HCT116 (cell line): ENCODE results near the gene LCE1A. TPM values are rescaled to one million over a fixed set of nuclear protein-coding genes. Genes with fewer than 3 reads are reported as not detected.

Source experiments
- ATAC-seq: fragments of 200-7000 bp; cut with Tn5 transposase; 2 replicates; pipeline ENCODE4 v1.9.1; 2020; ENCODE audit warnings: mild to moderate bottlenecking, moderate library complexity
- BruUV-seq: library from RNA; stranded (reverse); fragments of 400-500 nt; replicated peaks from 2 replicates; lab custom pipeline; 2021; lab: Mats Ljungman, UMichigan
- CTCF ChIA-PET: fragments of 300-600 bp; sonication (Branson Sonifier 250); formaldehyde crosslinking; loops from one replicate; lab custom pipeline; 2021; ENCODE audit warnings: antibody characterized with exemption; lab: Charles Lee
- POLR2A ChIA-PET: fragments of 300-600, 350-600 bp; sonication (Branson Sonifier 250); formaldehyde crosslinking; loops from one replicate; lab custom pipeline; 2021; ENCODE audit warnings: antibody characterized with exemption; lab: Charles Lee
- RAD21 ChIA-PET, 2 experiments: fragments of 300-600 bp; sonication (Branson Sonifier 250); formaldehyde crosslinking; loops; one replicate each; lab custom pipeline; 2023; ENCODE audit warnings: low total read pairs in 2 of 2; ENCODE audit not compliant: uncharacterized antibody in 2 of 2, unreplicated experiment in 2 of 2, low non-redundant PET in 1 of 2; lab: Charles Lee
- DNase-seq: peaks from one replicate; pipeline ENCODE4 v3.0.0-alpha.2; 2010; ENCODE audit warnings: low read depth, low spot score
- H2AFZ ChIP-seq: fragments of 200-600 bp; shearing (Covaris generic), sonication (generic); 2 replicates; pipeline ENCODE4 v1.6.1; 2017; ENCODE audit warnings: low read depth, mixed run types, mixed read lengths, antibody characterized with exemption, low read length; ENCODE audit not compliant: poor library complexity, severe bottlenecking
- H3K27ac ChIP-seq: 2 replicates; pipeline ENCODE4 v1.5.1; 2012; ENCODE audit warnings: low read depth, low read length
- H3K27me3 ChIP-seq: fragments of 200-600 bp; sonication (generic); 2 replicates; pipeline ENCODE4 v1.6.1; 2016; ENCODE audit warnings: mixed run types, low read length, mixed read lengths; ENCODE audit not compliant: insufficient read depth
- H3K36me3 ChIP-seq, 2 experiments: fragments of 200-500 bp in 1 of 2; fragments of 200-600 bp in 1 of 2; sonication (Bioruptor generic) in 1 of 2; sonication (generic) in 1 of 2; 2 replicates each; pipeline versions ENCODE4 v1.5.1 to v1.6.1; 2014 to 2016; ENCODE audit warnings: low read length in 2 of 2, inconsistent platforms in 1 of 2, mixed read lengths in 1 of 2, mixed run types in 1 of 2; ENCODE audit not compliant: insufficient read depth in 2 of 2, control insufficient read depth in 1 of 2
- H3K4me1 ChIP-seq, 2 experiments: fragments of 200-600 bp in 1 of 2; sonication (generic) in 1 of 2; 2 replicates each; pipeline versions ENCODE4 v1.5.1 to v1.6.1; 2012 to 2017; ENCODE audit warnings: low read length in 2 of 2, inconsistent platforms in 1 of 2, mild to moderate bottlenecking in 1 of 2, mixed read lengths in 1 of 2, mixed run types in 1 of 2, moderate library complexity in 1 of 2; ENCODE audit not compliant: insufficient read depth in 2 of 2, control insufficient read depth in 1 of 2
- H3K4me2 ChIP-seq: fragments of 200-600 bp; sonication (generic); 2 replicates; pipeline ENCODE4 v1.6.1; 2017; ENCODE audit warnings: mixed run types, low read length, mixed read lengths
- H3K4me3 ChIP-seq, 2 experiments: fragments of 200-600 bp in 1 of 2; sonication (generic) in 1 of 2; replicated peaks in 1 of 2; 2 replicates each; pipeline ENCODE4 v1.5.1; 2011 to 2016; ENCODE audit warnings: low read length in 2 of 2, control low read depth in 1 of 2, low read depth in 1 of 2, mild to moderate bottlenecking in 1 of 2, mixed read lengths in 1 of 2, mixed run types in 1 of 2
- H3K79me2 ChIP-seq: fragments of 200-600 bp; sonication (generic); 2 replicates; pipeline ENCODE4 v1.6.1; 2017; ENCODE audit warnings: mild to moderate bottlenecking, mixed run types, low read length, moderate library complexity, mixed read lengths; ENCODE audit not compliant: insufficient read depth
- H3K9ac ChIP-seq: fragments of 200-600 bp; sonication (generic); 2 replicates; pipeline ENCODE4 v1.6.1; 2016; ENCODE audit warnings: low read length, mixed read lengths
- H3K9me2 ChIP-seq: fragments of 200-600 bp; sonication (generic), shearing (Covaris generic); 2 replicates; pipeline ENCODE4 v1.6.1; 2017; ENCODE audit warnings: mixed run types, mild to moderate bottlenecking, moderate library complexity; ENCODE audit not compliant: insufficient read depth
- H3K9me3 ChIP-seq, 2 experiments: fragments of 200-500 bp in 1 of 2; fragments of 200-600 bp in 1 of 2; sonication (Bioruptor generic) in 1 of 2; sonication (generic) in 1 of 2; 2 replicates each; pipeline ENCODE4 v1.6.1; 2014 to 2017; ENCODE audit warnings: low read length in 2 of 2, mixed read lengths in 2 of 2, inconsistent platforms in 1 of 2, low read depth in 1 of 2, mild to moderate bottlenecking in 1 of 2, mixed run types in 1 of 2, moderate library complexity in 1 of 2; ENCODE audit not compliant: control insufficient read depth in 1 of 2, insufficient read depth in 1 of 2
- H4K20me1 ChIP-seq: fragments of 200-600 bp; sonication (generic), shearing (Covaris generic); 2 replicates; pipeline ENCODE4 v1.6.1; 2017; ENCODE audit warnings: mixed run types, mild to moderate bottlenecking, moderate library complexity; ENCODE audit not compliant: insufficient read depth
- ATF3 ChIP-seq: IDR thresholded peaks from 2 replicates; pipeline ENCODE4 v1.6.1; 2012
- CBX3 ChIP-seq: IDR thresholded peaks from 2 replicates; pipeline ENCODE4 v1.6.1; 2012; ENCODE audit warnings: low read depth
- CEBPB ChIP-seq: IDR thresholded peaks from 2 replicates; pipeline ENCODE4 v1.6.1; 2012; ENCODE audit warnings: low read depth
- CTCF ChIP-seq, 3 experiments: fragments of 200-600 bp in 1 of 3; sonication (generic) in 1 of 3; IDR thresholded peaks in 2 of 3; conservative IDR thresholded peaks in 1 of 3; 2 replicates each; pipeline ENCODE4 v1.5.1; 2012 to 2017; ENCODE audit warnings: low read depth in 2 of 3, low read length in 2 of 3, antibody characterized with exemption in 1 of 3, borderline replicate concordance in 1 of 3, control low read depth in 1 of 3, mild to moderate bottlenecking in 1 of 3, mixed read lengths in 1 of 3, mixed run types in 1 of 3, moderate library complexity in 1 of 3; ENCODE audit not compliant: insufficient read depth in 1 of 3
- EGR1 ChIP-seq: IDR thresholded peaks from 2 replicates; pipeline ENCODE4 v1.6.1; 2012; ENCODE audit warnings: low read depth
- EZH2phosphoT487 ChIP-seq: fragments of 200-600 bp; IDR thresholded peaks from 2 replicates; pipeline ENCODE4 v1.6.1; 2018; ENCODE audit warnings: antibody characterized with exemption, borderline replicate concordance
- MAX ChIP-seq: IDR thresholded peaks from 2 replicates; pipeline ENCODE4 v1.6.1; 2012
- POLR2A ChIP-seq: IDR thresholded peaks from 2 replicates; pipeline ENCODE4 v1.7.0; 2011; ENCODE audit warnings: borderline replicate concordance; ENCODE audit not compliant: insufficient read depth, insufficient read length; ENCODE audit errors: extremely low read depth
- POLR2AphosphoS5 ChIP-seq: IDR thresholded peaks from 2 replicates; pipeline ENCODE4 v1.6.1; 2011; ENCODE audit warnings: mild to moderate bottlenecking, low read depth, low read length, moderate library complexity
- REST ChIP-seq: IDR thresholded peaks from 2 replicates; pipeline ENCODE4 v1.6.1; 2012; ENCODE audit warnings: low read depth
- SIN3A ChIP-seq: IDR thresholded peaks from 2 replicates; pipeline ENCODE4 v1.6.1; 2012; ENCODE audit warnings: low read depth
- SP1 ChIP-seq: IDR thresholded peaks from 2 replicates; pipeline ENCODE4 v1.6.1; 2012; ENCODE audit warnings: low read depth
- ZFX ChIP-seq: fragments of 450-650 bp; IDR thresholded peaks from 2 replicates; pipeline ENCODE4 v1.6.1; 2017
- ZNF274 ChIP-seq: fragments of 200-500 bp; sonication (Bioruptor generic); IDR thresholded peaks from 2 replicates; pipeline ENCODE4 v1.6.1; 2014; ENCODE audit warnings: mild to moderate bottlenecking, low read depth, low read length, inconsistent platforms
- intact Hi-C: fragments of 100-400 bp; cut with micrococcal nuclease; formaldehyde crosslinking; loops from 2 replicates; pipeline ENCODE4 v1.10.0; 2022
- total RNA-seq: library from RNA; stranded (reverse); gene quantifications from one replicate; pipeline ENCODE4 v1.2.1, GENCODE V29; 2021; ENCODE audit not compliant: unreplicated experiment

LCE1A gene
- total RNA-seq, 1 experiment from 2014 or later, result not detected

GRCh38 chr1:152871731-152872126 lies 44.5 kb downstream of the LCE1A start:
- no TSS peak for BruUV-seq
- no peak for DNase-seq
- TF ChIP-seq EZH2phosphoT487 (no peak), ATF3 (no peak)
- no peaks in the 10 kb centered on the region for H3K79me2 ChIP-seq
- no peaks in the 10 kb centered on the region for H3K36me3 ChIP-seq
- no peaks in the 10 kb centered on the region; the same call in 1 of the 2 replicates for H4K20me1 ChIP-seq
- RAD21 ChIA-PET, result interaction anchor here in 1 of 2 experiments (1.3 kb wide), 1 partner anchor 321 kb away, joined by 3 read pairs; no protein-coding TSS in a partner anchor
- no peak overlapping the region for H3K4me3 ChIP-seq
- no peak overlapping the region for H3K27ac ChIP-seq
- intact Hi-C loops, result loop anchor here (1.0 to 5.0 kb wide), 5 partner anchors 55 to 407 kb away; partner anchors contain the start of gene SPRR1B
- H3K4me2 ChIP-seq, result peak overlapping the region; percentile 31; the same call in 1 of the 2 replicates
- ATAC-seq, result no peak
- no peaks in the 10 kb centered on the region for H3K9me3 ChIP-seq
- POLR2A ChIA-PET, result no interaction called here
- peaks cover 14% of the 10 kb centered on the region; the same call in 1 of the 2 replicates for H3K27me3 ChIP-seq
- H3K4me1 ChIP-seq, result no peaks in the 10 kb centered on the region
- no peak overlapping the region for H3K9ac ChIP-seq
- CTCF ChIA-PET, result interaction anchor here (0.6 to 6.0 kb wide), 11 partner anchors 16 to 428 kb away, joined by 3 to 94 read pairs (median 4); no protein-coding TSS in a partner anchor
- no peaks in the 10 kb centered on the region for H3K9me2 ChIP-seq
- H2AFZ ChIP-seq, result no peak overlapping the region

- ATAC-seq (no peak), DNase-seq (no peak)
- ChIA-PET POLR2A (no interaction called here), CTCF (interaction anchor here (1.6 to 6.0 kb wide), 2 partner anchors 319 to 415 kb away, joined by 5 to 94 read pairs; no protein-coding TSS in a partner anchor), RAD21 (no interaction called here)
- Histone ChIP-seq H3K9me2 (no peaks in the 10 kb centered on the region), H3K27me3 (peaks cover 10% of the 10 kb centered on the region; the same call in 1 of the 2 replicates), H3K9ac (no peak overlapping the region), H2AFZ (no peak overlapping the region), H3K9me3 (no peaks in the 10 kb centered on the region), H3K4me2 (no peak overlapping the region), H3K36me3 (no peaks in the 10 kb centered on the region), H3K4me3 (no peak overlapping the region), H3K27ac (no peak overlapping the region), H4K20me1 (no peaks in the 10 kb centered on the region; the same call in 1 of the 2 replicates), H3K4me1 (no peaks in the 10 kb centered on the region), H3K79me2 (no peaks in the 10 kb centered on the region)
- intact Hi-C loops, result loop anchor here (5.0 kb wide), 1 partner anchor 159 kb away; the partner anchor contains the start of gene SPRR1B
- BruUV-seq, result no TSS peak
- TF ChIP-seq ZFX (no peak), SIN3A (no peak), ATF3 (no peak), ZNF274 (no peak), CTCF (IDR thresholded peaks at IDR 0.05 in 2 of 3, conservative IDR thresholded peaks at IDR 0.05 in 1 of 3; ENCODE audit: borderline replicate concordance in 1 of 3, insufficient read depth in 1 of 3, low read depth in 2 of 3, low read length in 2 of 3) (no peak), POLR2AphosphoS5 (no peak), CEBPB (no peak), SP1 (no peak), EGR1 (no peak), REST (no peak), MAX (no peak), POLR2A (no peak), CBX3 (no peak)
These were observed 46.2 kb downstream of the LCE1A start for GRCh38 chr1:152873495-152873894.
